ENCODE measurements around the gene SDHD. TPM values are rescaled to one million over a fixed set of nuclear protein-coding genes. Genes with fewer than 3 reads are reported as not detected.

SDHD gene
- total and polyA plus RNA-seq, 2 of the 8 experiments (the other 6 are each of a cell fraction or from before 2014, with no cell fraction given) = 96.0 to 181 TPM

- 95% methylated on average over 1 of the region's 1 CpG; no CpG with 5 or more reads in 1 of the 2 experiments for WGBS, 2 experiments (ENCODE audit: extremely low coverage in 1 of 2, insufficient coverage in 1 of 2, insufficient read length in 1 of 2, insufficient replicate concordance in 2 of 2, low coverage in 1 of 2, low lambda C conversion rate in 2 of 2, missing lambda C conversion rate in 1 of 2)
These were observed 28.6 kb upstream of the SDHD start for GRCh38 chr11:112058103-112058502.

More at GRCh38 chr11:112058103-112058502, 28.6 kb upstream of the SDHD start:
- Histone ChIP-seq H3K9ac (replicated peaks in 1 of 4; ENCODE audit: extremely low read depth in 1 of 4, low read depth in 3 of 4, low read length in 3 of 4) (no peak overlapping the region), H3K18ac (ENCODE audit: extremely low read depth, low read length) (no peak overlapping the region), H3K36me3 (ENCODE audit: control insufficient read depth in 2 of 4, insufficient read depth in 4 of 4, low read length in 3 of 4) (peaks cover 5 to 61% (median 33%) of the 10 kb centered on the region in 4 experiments), H3K14ac (ENCODE audit: insufficient read length) (no peak overlapping the region), H3K27ac (ENCODE audit: low read depth, low read length) (no peak overlapping the region), H3K9me3 (ENCODE audit: insufficient read depth in 2 of 2, low read depth in 1 of 2, low read length in 1 of 2) (no peaks in the 10 kb centered on the region), H3K79me1 (ENCODE audit: low read depth, low read length) (no peaks in the 10 kb centered on the region), H4K20me1 (replicated peaks in 1 of 2; ENCODE audit: control insufficient read depth in 1 of 2, insufficient read depth in 2 of 2, low read length in 2 of 2) (no peaks in the 10 kb centered on the region), H3K27me3 (replicated peaks in 1 of 4; ENCODE audit: control insufficient read depth in 3 of 4, extremely low read depth in 1 of 4, insufficient read depth in 3 of 4, low read length in 3 of 4) (no peaks in the 10 kb centered on the region), H2BK20ac (ENCODE audit: low read length) (no peak overlapping the region), H2BK5ac (ENCODE audit: low read depth, low read length) (no peak overlapping the region), H2BK12ac (ENCODE audit: low read depth, low read length) (no peak overlapping the region), H3K23ac (ENCODE audit: insufficient read length) (no peak overlapping the region), H3K4me2 (ENCODE audit: insufficient read depth in 1 of 2, low read depth in 2 of 2, low read length in 2 of 2) (no peak overlapping the region), H4K8ac (ENCODE audit: extremely low read depth, insufficient read depth, low read length) (no peak overlapping the region), H3K56ac (replicated peaks; ENCODE audit: insufficient read length, low read depth, low read length) (no peak overlapping the region), H2AK5ac (ENCODE audit: low read depth, low read length) (no peak overlapping the region), H3K79me2 (ENCODE audit: control insufficient read depth in 1 of 2, insufficient read depth in 2 of 2, low read length in 2 of 2) (no peaks in the 10 kb centered on the region), H2BK15ac (ENCODE audit: low read length) (no peak overlapping the region), H3K4me3 (ENCODE audit: extremely low read depth in 1 of 4, insufficient read depth in 2 of 4, low read depth in 3 of 4, low read length in 4 of 4) (no peak overlapping the region), H4K91ac (replicated peaks; ENCODE audit: insufficient read length, low read length) (no peak overlapping the region), H2AFZ (ENCODE audit: low read length) (no peak overlapping the region), H2BK120ac (replicated peaks; ENCODE audit: low read depth, low read length) (no peak overlapping the region), H3K4me1 (replicated peaks in 1 of 4; ENCODE audit: control insufficient read depth in 3 of 4, insufficient read depth in 4 of 4, low read length in 3 of 4) (no peaks in the 10 kb centered on the region), H3K4ac (replicated peaks; ENCODE audit: insufficient read length, low read depth, low read length) (no peak overlapping the region), H3K23me2 (ENCODE audit: low read depth, low read length) (no peaks in the 10 kb centered on the region), H4K5ac (ENCODE audit: insufficient read length, low read depth, low read length) (no peak overlapping the region)
- no peak for FAIRE-seq
- TF ChIP-seq SP4 (IDR thresholded peaks at IDR 0.05; ENCODE audit: low read length) (no peak), BACH1 (IDR thresholded peaks at IDR 0.05; ENCODE audit: low read length) (no peak), KDM4A (IDR thresholded peaks at IDR 0.05; ENCODE audit: low read depth, low read length, severe bottlenecking) (no peak), RNF2 (IDR thresholded peaks at IDR 0.05; ENCODE audit: borderline replicate concordance, low read depth, low read length, missing control alignments, poor library complexity, severe bottlenecking) (no peak), EZH2 (IDR thresholded peaks at IDR 0.05; ENCODE audit: low read depth, low read length, severe bottlenecking) (no peak), HDAC2 (IDR thresholded peaks at IDR 0.05; ENCODE audit: borderline replicate concordance in 1 of 2, low read depth in 2 of 2, low read length in 2 of 2) (no peak), CTBP2 (IDR thresholded peaks at IDR 0.05; ENCODE audit: borderline replicate concordance, insufficient read depth, insufficient read length, low read length) (no peak), USF2 (IDR thresholded peaks at IDR 0.05; ENCODE audit: low read length) (no peak), JUND (IDR thresholded peaks at IDR 0.05; ENCODE audit: low read length) (no peak), CHD2 (IDR thresholded peaks at IDR 0.05; ENCODE audit: low read length) (no peak), TAF1 (IDR thresholded peaks at IDR 0.05; ENCODE audit: low read depth, low read length) (no peak), CREB1 (IDR thresholded peaks at IDR 0.05) (no peak)
- CTCF ChIA-PET (ENCODE audit: partially characterized antibody) = interaction anchor here (0.6 kb wide), 1 partner anchor 14 kb away, joined by 3 read pairs; no protein-coding TSS in a partner anchor
- DNase-seq (ENCODE audit: low read depth in 1 of 2, low spot score in 2 of 2) = no peak
- POLR2A ChIA-PET (ENCODE audit: partially characterized antibody) = no interaction called here

All from H1 (cell line).